ENCODE measurements around the gene VPREB3. TPM values are rescaled to one million over a fixed set of nuclear protein-coding genes. Genes with fewer than 3 reads are reported as not detected.

VPREB3 gene
- total RNA-seq, 1 experiment from 2014 or later = not detected

Other genes starting within 250 kb of the VPREB3 start
- gene IGLL1, start 174.1 kb downstream of the VPREB3 start, total RNA-seq (2014; rRNA removed; shearing (Covaris generic)) = not detected in 2 replicates
- not detected in 2 replicates for gene DRICH1, start 122.1 kb downstream of the VPREB3 start, total RNA-seq (2014; rRNA removed; shearing (Covaris generic))
- 0.12 TPM in 1 of 2 replicates, not detected in the other for gene RGL4, start 63.4 kb downstream of the VPREB3 start, total RNA-seq (2014; rRNA removed; shearing (Covaris generic))
- 1.8 and 2.9 TPM in 2 replicates for gene ZNF70, start 3.3 kb downstream of the VPREB3 start, total RNA-seq (2014; rRNA removed; shearing (Covaris generic))
- gene C22orf15, start 8.6 kb upstream of the VPREB3 start, total RNA-seq (2014; rRNA removed; shearing (Covaris generic)) = not detected in 2 replicates
- 1.8 and 13.9 TPM in 2 replicates for gene CHCHD10, start 13.5 kb upstream of the VPREB3 start, total RNA-seq (2014; rRNA removed; shearing (Covaris generic))
- 52.3 and 55.0 TPM in 2 replicates for gene MMP11, start 18.4 kb upstream of the VPREB3 start, total RNA-seq (2014; rRNA removed; shearing (Covaris generic))
- gene SMARCB1, start 32.5 kb upstream of the VPREB3 start, total RNA-seq (2014; rRNA removed; shearing (Covaris generic)) = 72.3 and 77.3 TPM in 2 replicates
- 1.9 and 4.2 TPM in 2 replicates for gene DERL3, start 84.6 kb upstream of the VPREB3 start, total RNA-seq (2014; rRNA removed; shearing (Covaris generic))
- gene SLC2A11, start 103.5 kb upstream of the VPREB3 start, total RNA-seq (2014; rRNA removed; shearing (Covaris generic)) = 32.1 and 39.5 TPM in 2 replicates
- gene MIF, start 140.0 kb upstream of the VPREB3 start, total RNA-seq (2014; rRNA removed; shearing (Covaris generic)) = 582 and 667 TPM in 2 replicates
- gene GSTT2B, start 206.8 kb upstream of the VPREB3 start, total RNA-seq (2014; rRNA removed; shearing (Covaris generic)) = 18.5 and 21.4 TPM in 2 replicates
- 1.9 and 2.3 TPM in 2 replicates for gene DDTL, start 212.5 kb upstream of the VPREB3 start, total RNA-seq (2014; rRNA removed; shearing (Covaris generic))
- 218 and 257 TPM in 2 replicates for gene DDT, start 220.0 kb upstream of the VPREB3 start, total RNA-seq (2014; rRNA removed; shearing (Covaris generic))
- 0.29 and 0.84 TPM in 2 replicates for gene GSTT2, start 225.7 kb upstream of the VPREB3 start, total RNA-seq (2014; rRNA removed; shearing (Covaris generic))

Data from RPMI7951 (cell line).